ENCODE data around the gene PHYHIPL.

The PHYHIPL gene

DNA sequence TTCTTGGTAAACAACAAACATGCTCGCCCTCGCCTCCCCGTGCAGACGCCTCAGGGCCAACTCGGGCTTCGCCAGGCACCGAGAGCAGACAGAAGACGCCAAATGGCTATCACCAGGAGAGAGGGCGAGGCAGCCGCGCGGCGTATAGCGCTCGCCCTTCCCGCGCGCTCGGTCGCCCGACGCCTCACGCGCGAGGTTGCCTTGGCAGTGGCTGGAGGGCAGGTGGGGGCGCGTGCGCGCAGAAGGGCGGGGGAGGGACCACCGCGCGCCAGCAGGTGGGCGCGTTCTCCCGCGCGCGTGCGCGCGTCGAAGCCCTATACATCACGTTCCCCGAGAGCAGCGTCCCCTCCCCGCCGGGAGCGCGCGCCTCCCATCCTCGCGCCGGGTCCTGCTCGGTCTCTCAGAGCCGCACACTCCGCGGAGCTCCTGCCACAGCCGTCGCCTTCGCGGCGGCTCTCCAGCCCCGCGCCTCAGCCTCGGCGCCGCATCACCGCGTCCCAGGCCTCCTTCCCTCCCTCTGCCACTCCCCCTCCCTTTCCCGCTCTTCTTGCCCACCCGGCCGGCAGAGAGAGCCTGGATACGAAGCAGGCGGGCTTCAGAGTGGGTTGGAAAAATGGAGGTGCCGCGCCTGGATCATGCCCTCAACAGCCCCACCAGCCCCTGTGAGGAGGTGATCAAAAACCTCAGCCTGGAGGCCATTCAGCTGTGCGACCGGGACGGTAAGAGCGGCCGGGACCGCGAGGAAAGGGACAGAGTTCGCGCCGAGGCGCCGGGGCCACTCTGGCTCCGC is at the start of gene PHYHIPL:
PHYHIPL (plus strand) TSS at position 403 of the 790 bp plus-strand sequence; CDS start at position 614, 211 bp downstream.
- DNase-seq, result peak; percentile 3

DNA sequence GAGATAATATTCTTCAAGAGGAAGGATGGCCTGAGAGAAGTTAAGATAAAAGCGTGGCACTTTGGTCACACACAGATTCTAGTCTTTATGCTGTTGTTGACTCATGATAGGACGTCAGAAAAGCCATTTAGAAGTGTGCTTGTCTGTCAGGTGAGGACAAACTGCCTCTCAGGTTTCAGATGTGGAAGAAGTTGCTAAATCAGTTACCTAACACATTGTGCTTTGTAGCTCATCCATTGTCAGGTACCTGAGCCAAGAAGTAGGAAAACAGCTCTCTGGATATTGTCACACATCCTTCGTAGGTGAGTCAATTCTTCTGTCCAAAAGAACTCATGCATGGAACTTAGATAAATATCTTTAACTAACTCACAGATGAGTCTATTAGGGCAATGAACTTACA is 49.5 kb upstream of the PHYHIPL start:
- no peak for DNase-seq

DNA sequence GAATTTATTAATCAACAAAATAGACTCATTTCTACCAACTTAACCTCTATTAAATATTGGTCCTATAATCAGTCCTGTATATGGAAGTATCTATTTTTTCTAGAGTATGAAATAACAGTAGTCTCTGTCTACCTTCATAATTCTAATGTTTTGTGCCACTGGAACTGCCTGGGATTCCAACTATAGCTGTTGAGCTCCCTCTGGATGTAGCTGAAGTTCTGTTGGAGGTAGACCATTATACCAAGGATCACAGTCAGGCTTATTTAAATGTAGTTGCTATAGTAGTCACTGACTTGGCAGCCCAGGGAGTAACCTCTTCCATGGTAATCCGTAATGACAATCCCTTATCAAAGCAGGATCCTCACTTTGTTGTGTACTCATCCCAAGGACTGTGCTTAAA is 48.5 kb upstream of the PHYHIPL start:
- no peak for DNase-seq

DNA sequence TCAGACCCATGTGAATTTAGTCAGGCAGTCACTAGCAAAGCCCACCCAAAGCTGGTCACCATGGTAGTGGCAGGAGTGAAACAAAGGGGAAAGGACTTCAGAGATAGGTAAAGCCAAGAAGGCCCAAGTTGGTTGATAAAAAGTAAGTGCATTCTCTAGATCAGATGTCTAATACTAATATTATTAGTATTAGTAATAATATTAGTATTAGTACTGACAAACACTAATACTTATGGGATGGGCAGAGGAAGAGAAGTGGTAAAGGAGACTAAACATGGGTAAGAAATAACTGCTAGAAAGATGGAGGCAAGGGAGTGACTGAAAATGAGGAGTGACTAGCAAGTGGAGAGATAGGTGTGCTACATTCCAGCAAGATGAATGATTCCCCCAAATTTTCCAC is 46.6 kb upstream of the PHYHIPL start:
- no peak for DNase-seq

DNA sequence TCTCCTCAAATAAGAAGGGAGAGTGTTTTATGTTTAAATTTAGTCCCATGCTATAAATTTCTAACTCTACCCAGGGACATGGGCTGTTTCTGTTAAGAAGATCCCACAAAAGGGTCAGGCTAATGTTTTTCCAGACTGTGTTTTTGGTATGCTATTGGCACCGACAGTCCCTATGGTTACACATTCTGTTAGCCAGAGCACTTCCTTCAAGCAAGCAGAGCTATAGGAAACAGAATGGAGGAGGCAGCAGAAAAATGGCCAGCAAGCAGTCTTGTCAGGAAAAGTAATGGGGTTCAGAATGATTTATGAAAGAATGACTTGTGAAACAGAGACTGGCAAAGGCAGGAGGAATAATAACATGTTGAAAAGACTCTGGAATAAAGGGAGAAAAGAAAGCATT is 44.8 kb upstream of the PHYHIPL start:
- no peak for DNase-seq

DNA sequence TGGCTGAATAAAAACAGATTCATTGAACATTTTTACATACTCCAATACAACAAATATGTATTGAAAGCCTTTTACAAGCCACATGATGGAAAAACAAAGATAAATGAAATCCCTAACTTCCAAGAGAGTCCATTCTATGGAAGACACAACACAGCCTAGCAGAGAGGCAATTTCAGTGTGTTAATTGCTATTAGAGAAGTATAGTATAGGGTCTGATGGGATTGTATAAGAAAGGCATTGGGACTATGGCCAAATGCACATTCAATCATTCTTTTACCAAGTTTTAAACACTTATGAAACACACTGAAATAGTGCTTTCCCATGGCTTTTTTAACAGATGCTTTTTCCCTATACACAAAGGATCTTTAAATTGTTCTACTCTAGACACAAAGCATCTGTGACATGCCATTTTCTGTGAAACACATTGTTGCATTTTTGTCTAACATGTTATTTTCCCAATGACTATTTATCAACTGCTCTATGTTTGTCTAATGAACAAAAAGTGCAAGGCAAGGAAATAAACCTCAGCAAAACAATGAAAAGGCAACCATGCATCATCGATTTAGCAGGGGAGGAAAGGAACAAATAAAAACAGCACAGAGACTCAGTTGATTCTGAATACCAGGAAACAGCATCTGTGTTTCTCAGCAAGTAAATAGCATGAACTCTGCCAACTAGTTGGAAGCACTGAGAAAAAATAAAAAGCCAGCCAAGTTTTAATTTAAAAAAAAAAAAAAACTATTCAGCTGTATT is 42.4 kb upstream of the PHYHIPL start:
- no peak for DNase-seq

DNA sequence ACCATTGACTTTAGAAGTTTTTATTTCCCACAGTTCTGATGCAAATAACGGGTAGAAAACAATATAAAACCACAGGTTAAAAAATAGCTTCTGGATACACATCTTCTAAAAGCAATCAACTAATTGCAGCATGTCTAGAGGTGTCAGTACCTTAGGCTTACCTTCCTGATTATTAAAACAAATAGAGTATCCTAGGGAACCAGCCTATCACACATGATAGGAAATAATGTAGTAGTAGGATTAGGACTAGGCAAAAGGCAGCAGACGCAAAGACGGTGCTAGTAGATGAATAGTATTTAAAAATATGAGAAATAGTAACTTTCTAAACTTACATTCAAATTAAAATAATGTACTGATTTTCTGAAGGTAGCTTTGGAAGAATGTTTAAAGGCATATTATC is 41.7 kb upstream of the PHYHIPL start:
- no peak for DNase-seq

DNA sequence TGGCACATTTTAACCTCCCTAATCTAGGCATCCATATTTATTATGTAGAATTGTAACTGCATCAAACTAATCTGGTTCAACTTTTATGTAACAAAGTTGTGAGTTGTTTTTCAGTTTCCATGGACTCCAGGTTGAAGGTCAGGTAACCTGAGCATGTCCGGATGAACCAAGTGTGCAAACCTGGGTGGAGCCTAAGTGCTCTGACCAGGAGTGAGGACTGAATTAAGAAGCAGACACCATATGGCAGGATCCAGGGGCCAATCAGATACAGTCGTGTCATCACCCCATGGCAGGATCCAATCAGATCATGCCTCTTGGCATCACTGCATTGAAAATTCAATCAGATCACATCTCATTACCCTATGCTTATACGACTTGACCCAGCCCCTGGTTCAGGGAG is 41.2 kb upstream of the PHYHIPL start:
- DNase-seq, result no peak

DNA sequence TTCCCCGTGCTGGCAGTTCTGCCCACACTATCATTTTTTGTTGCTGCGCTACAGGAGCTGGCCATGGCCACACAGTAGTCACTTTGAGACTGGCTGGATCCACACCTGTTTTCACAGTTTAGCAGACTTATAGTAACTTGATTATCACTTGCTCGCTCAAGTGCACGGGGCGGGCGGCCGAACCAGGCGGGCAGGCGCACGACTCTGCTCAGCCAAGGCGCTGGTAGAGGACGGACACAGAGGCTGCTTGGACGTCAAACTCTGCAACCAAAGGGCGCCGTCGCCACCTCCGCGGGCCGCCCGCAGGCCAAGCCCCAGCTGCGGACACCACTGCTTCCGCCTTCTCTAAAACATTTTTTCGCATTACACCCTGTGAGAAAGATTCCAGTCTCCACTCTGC is 38.4 kb upstream of the PHYHIPL start:
- no peak for DNase-seq

DNA sequence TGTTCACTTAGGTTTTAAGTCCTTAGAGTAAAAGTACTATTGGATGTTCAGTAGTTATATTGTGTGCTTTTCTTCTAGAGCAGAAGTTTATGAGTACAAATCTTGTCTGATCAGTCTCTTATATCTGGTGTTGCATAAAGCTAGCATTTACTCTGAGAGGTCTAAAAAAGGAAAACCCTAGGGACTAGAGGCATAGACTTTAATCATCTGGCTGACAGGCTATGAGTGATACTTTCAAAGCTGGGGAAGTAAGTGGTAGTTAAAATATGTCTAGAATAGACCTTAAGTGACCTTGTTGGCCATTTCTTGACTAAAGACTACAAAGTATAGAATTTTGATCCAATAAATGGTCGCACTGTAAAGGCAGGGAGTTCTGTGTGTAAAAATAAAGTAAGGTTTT is 32.9 kb upstream of the PHYHIPL start:
- DNase-seq, result no peak

DNA sequence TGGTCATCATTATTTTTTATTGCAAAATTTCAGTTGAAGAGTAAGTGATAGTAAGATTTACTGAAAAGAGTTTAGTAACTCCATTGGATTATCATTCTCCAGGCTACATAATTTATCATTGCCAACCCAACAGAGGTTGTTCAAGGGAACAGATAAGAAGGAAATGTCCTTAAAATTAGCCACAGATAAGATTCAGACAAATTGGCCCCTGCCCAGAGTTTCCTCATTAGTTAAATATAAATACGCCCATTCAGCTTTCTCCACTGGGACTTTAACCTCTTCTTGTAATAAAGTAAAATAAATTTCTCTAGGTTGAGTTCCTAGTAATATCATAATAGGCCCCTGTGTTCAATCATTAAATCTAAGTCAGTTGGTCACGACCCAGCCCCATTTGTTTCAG is 27.7 kb upstream of the PHYHIPL start:
- no peak for DNase-seq

DNA sequence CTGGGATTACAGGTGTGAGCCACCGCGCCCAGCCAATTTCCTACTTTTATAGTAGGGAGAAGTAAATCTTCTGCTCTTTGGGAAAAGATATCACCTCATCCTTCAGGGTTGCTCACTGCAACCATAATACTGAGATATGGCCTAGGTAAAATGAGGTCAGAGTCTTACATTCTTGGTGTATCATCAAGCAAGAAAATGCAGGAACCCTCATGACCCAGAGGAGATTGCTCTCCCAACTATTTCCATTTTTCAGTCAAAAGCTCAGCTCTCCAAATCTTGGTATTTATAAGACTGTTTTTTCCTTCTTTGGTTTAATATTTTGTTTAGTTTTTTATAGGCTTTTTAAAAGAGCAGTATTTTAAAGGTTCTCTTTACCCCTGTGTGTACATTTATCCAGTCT is 20.9 kb upstream of the PHYHIPL start:
- DNase-seq, result no peak

DNA sequence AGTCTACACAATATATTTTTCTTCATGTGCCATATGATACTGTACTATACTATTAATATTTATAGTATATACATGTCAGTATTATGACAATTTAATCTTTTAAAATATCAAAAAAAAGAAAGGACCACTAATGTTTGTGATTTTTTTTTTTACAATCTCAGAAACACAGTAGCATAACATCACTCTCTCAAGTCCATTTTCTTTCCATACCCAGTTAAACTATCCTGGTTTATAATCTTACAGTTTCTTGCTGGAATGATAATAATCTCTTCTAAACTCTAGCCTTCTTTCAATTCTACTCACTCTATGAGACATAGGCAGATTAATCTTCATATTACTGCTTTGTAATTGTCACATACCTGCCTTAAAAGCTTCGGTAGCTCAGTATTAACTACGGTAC is 8.9 kb upstream of the PHYHIPL start:
- DNase-seq, result no peak

DNA sequence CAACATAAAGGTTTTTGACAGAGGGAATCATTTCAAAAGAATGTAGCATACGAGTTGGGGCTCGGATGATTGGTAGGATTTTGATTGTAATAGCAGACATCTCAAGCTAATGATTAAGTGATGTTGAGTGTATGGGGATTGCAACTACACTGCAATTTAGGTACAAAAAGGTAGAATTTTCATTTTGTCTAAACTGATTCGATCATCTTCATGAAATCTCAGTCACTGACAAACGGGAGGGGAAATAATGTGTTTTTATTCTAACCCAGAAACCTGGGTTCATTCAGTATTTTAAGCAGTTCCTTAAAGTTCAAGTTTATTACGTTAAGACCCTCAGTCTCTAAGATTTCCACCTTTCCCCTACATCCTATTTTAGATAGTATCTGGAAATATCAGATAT is 3.9 kb upstream of the PHYHIPL start:
- DNase-seq, result no peak

DNA sequence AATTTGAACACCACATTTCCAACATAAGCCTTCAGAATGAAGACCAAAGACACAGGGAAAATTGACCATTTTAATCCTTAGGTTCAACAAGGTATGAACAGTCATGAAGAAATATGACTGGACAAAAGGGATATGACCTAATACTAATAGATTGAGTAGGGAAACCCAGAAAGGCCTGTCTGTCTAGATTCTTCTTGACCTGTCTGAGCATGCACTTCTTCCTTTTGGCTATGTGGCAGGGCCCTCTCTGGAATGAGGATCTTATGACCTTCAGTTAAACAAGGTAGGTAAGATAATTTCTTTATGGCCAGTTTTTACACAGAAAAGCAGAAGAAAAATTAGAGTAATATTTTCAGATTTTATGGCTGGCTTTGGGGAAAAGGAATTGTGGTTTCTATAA is 3.0 kb upstream of the PHYHIPL start:
- DNase-seq, result no peak

DNA sequence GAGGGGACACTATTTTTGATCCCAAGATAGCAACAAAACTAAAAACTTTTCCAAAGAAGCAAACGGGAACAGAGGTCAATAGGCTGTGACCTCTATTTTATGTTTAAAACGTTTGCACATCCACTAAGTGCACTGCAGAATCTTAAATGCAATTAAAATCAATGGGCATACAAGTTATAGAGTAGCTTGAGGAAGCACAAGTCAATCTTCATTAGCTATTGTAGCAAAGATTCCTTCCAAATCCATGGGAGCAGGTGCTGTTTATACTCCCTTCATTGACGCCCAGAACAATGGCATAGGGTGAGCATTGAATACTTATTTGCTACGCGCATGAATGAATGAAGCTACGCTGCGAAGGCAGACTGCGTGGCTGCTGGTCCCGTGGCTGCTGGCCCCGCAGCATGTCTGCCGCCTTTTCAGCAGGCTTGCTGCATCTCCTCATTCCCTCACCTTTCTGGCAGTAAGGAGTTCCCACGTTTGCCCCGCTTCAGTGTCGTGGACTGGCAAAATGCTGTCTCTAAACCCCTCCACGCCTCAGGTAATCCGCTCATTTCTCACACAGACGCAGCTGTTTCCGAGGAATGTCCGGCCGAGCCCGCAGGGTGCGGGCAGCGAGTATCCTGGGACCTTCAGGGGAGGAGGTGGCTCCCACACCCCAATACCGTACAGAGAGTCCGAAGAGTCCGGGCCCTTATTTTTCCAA is 754 bp upstream of the PHYHIPL start:
- DNase-seq, result no peak

DNA sequence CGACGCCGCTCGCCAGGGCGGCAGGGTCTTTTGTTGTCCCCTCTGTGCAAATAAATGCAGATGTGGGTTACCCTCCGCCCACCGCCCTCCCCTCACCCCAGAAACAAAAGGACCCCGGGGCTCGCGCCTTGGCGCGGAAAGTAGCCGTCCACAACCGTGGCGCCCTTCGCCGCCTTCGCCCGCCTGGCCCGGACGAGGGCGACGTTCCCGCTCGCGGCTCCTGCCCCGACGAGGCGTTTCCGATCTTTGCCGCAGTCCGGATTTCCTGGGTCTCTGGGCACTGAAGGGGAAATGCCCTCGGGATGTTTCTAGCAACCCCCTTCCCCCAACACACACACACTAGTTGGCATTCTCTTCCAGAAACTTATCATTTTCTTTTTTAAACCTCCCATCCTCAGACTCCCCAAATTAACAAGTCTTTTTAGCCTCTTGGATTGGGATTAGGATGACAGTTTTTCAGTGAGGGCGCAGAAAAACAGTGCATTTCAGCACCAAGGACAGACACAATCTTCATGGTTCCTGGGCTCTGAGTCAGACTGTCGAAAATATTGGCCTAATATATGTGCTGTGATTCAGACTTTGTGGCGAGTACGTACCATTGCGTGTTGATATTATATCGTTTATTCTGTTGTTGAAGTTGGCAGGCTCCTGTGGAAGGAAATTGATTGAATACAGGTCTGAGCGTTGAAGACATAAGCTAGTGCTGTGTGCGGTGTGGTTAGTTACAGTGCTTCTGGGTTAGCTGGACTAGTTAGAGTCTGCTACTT is 771 bp downstream of the PHYHIPL start:
- DNase-seq, result no peak

DNA sequence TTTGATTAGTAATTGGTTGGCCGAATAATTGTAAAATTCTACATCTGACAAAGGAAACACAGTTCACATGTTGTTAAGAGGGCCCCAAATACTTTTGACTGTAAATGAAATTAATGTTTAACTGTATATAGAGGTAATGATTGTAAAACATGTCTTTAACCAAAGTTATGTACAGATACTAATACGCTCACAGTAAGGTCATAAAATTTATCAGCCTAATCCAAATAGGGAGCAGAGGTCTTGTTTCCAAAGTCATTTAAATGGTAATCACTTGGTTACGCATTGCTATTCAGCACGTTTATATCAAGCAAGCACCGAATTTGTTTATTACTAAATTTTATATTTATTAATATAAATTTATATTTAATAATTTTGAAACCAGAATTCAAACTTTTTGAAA is 1.4 kb downstream of the PHYHIPL start:
- no peak for DNase-seq

DNA sequence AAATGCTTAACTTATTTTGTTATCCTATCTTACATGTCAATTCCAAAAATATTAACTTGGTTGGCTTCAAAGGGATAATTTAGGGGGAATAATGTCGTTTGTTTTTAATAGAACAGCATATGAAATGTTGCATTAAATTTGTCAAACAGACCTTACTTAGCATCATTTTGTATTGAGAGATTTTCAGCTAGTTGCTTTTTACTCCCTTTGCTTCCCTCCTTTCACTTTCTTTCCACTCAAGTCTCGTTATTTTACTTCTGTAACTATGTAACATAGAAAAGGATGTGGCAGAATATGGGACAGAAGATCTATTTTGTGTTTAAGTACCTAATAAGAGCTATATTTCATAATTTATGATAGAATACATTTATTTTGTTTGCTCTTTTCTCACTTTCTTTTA is 2.6 kb downstream of the PHYHIPL start:
- DNase-seq, result no peak

DNA sequence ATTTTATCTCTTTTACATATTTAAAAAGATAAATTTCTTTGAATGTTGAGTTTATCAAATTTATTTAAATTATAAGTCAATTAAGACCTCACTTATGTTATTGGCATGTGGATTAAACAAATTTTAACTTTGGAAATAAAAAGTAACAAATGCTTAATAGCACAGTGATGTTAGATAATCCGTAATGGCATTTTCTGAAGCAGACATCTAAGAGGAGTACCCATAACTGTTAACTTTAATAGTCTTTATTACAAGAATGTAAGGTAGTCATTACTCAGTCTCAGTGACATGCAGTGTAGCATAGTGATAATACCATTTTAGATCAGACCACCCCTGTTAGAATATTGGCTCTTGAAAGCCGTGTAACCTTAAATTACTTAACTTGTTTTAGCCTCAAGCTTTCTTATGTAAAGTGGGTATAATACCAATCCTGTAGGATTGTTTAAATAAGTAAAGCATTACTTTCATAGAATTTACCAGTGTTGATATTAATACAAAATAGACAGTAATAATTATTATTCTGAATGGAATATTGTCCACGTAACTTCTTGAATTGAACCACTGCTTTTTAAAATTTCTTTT is 4.3 kb downstream of the PHYHIPL start:
- DNase-seq, result no peak

DNA sequence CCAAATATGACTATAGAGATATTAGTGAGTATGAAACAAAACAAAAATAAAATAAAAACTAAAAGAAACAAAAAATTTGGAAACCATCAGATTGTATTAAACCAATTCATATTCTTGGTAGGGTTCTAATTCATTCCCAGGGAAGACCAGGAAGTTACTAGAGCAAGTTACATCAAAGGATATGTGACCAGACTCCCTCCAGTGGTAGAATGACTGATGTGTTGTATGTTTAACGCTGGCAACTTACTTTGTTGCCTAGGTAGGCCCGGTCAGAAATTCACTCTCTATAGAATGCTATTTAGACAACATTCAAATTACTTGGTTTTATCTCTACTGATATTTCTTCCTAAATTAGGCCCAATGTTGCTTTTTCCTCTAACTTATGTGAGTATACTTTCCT is 5.2 kb downstream of the PHYHIPL start:
- no peak for DNase-seq

DNA sequence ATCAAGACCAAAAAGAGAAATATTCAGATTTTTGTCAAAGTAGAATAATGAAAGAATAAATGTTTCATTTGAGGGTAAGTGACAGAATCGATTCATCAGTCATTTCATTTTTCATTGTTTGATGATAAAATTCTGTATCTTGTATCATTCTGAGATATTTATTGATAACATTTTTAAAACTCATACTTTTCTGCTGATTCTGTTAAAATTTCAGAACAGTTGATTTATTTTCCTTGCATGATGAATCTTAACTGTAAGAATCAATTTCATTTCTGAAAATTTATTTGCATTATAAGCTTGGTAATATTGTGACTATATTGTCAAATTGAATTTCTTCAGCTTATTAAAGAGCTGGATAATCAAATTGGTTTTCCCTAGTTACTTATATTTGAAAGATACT is 13.9 kb downstream of the PHYHIPL start:
- no peak for DNase-seq

DNA sequence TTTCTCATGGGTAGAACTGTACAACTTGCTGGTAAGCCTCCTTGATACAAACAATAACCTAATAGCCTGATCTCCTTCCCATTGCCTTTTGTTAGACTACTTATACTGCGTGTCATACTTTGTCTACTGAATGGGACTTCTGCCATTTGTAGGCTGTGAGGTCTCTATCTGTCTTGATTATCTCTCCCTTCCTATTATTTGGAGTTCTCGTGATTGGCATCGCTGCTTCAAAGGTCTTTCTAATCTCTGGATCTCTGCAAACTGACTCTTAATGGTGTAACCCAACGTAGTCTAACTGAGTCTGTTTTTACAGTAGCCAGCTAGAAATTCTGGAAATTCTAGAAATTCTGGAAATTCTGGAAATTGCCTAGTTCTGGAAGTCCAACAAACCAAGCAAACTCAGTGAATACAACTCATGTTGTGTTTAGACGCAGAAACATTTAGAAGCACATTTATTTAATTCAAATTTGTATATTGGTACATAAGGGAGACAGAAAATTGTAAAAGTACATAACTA is 29.8 kb downstream of the PHYHIPL start:
- no peak for DNase-seq
